ENCODE results near the gene SLC9A2.

GRCh38 chr2:102663381-102663780 is 44.0 kb downstream of the SLC9A2 start:
- no peak for TF ChIP-seq CTCF (IDR thresholded peaks at IDR 0.05)
- no peak for TF ChIP-seq POLR2A (IDR thresholded peaks at IDR 0.05)
- TF ChIP-seq POLR2AphosphoS5 (IDR thresholded peaks at IDR 0.05), result no peak
- no peak for TF ChIP-seq EP300 (IDR thresholded peaks at IDR 0.05; ENCODE audit: low read depth)
